ENCODE measurements around the gene NHLRC1.

- TF ChIP-seq CTCF (IDR thresholded peaks at IDR 0.05; ENCODE audit: insufficient read depth, low read length, poor library complexity, severe bottlenecking) (no peak), EZH2phosphoT487 (conservative IDR thresholded peaks at IDR 0.05; ENCODE audit: low read length) (no peak)
Measured at GRCh38 chr6:18117136-18117535, 5.3 kb downstream of the NHLRC1 start.
